PC-9 (cell line): ENCODE data around the gene IFT122.

Experiments
- EZH2 ChIP-seq: fragments of 200-600 bp; sonication (generic); IDR thresholded peaks from 2 replicates; pipeline ENCODE4 v1.8.0; 2017; ENCODE audit warnings: antibody characterized with exemption, low read depth
- TF ChIP-seq, protein P1 (sequence below): fragments of 200-600 bp; sonication (generic); conservative IDR thresholded peaks from 2 replicates; pipeline ENCODE4 v1.6.1; 2017; ENCODE audit warnings: mixed run types, antibody characterized with exemption, mild to moderate bottlenecking, moderate library complexity

DNA sequence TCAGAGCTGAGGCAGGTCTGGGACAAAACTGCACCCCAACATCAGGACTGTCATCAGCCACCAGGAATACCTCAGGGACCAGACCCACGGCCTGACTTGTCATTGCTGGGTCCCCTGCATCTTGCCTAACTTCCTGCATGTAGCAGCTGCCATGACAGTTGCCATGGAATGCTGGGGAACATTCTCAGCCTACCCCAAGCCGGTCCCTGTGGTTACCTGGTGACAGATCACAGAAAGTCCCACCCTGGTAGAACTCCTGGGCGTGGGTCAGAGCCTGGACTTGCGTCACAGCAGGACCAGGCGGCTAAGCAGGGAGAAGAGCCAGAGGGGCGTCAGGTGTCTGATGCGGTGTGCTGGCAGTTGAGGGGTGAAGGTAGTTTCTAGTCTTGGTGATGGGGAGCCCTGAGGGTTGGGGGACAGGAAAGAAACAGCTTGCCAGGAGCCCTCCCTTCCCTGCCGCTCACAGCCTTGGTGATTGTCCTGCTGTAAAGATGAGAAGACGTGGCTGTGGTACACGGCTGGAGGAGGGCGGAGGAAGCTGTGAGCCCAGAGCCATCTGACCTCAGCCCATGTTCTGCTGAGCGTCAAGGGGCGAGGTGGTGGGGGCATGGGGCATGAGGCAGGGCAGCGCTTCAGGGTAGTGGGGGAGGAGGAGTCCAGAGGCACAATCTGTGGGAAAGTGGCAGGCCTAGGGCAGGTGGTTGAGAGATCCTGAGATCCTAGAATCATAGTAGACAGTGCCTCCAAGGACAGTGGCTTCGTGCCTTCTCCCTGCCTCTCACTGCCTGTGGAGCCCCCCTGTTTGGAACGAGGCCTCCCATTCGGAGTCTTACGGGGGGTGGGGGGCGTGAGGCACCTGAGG lies 108.3 kb downstream of the IFT122 start:
- TF ChIP-seq, protein P1, sequence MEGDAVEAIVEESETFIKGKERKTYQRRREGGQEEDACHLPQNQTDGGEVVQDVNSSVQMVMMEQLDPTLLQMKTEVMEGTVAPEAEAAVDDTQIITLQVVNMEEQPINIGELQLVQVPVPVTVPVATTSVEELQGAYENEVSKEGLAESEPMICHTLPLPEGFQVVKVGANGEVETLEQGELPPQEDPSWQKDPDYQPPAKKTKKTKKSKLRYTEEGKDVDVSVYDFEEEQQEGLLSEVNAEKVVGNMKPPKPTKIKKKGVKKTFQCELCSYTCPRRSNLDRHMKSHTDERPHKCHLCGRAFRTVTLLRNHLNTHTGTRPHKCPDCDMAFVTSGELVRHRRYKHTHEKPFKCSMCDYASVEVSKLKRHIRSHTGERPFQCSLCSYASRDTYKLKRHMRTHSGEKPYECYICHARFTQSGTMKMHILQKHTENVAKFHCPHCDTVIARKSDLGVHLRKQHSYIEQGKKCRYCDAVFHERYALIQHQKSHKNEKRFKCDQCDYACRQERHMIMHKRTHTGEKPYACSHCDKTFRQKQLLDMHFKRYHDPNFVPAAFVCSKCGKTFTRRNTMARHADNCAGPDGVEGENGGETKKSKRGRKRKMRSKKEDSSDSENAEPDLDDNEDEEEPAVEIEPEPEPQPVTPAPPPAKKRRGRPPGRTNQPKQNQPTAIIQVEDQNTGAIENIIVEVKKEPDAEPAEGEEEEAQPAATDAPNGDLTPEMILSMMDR = no peak
- no peak for TF ChIP-seq EZH2
